ENCODE results near the gene FBXW9.

GRCh38 chr19:12680034-12680433, 16.4 kb downstream of the FBXW9 start:
- TF ChIP-seq CTCF (IDR thresholded peaks at IDR 0.05) (no peak), POLR2A (IDR thresholded peaks at IDR 0.05) (no peak)
